Choroid plexus epithelial cell (primary cell): Measurements from ENCODE around the gene SH3RF2.
A peak's percentile ranks its signal among the peaks of the same experiment; 100 is the strongest.

Experiments
- DNase-seq: peaks from one replicate; pipeline ENCODE4 v3.0.0-alpha.2; 2010; ENCODE audit warnings: low read depth
- H3K4me3 ChIP-seq: 2 replicates; pipeline ENCODE4 v1.5.1; 2011; ENCODE audit warnings: low read depth, mild to moderate bottlenecking, control low read depth, low read length, moderate library complexity
- CTCF ChIP-seq: conservative IDR thresholded peaks from 2 replicates; pipeline ENCODE4 v1.5.1; 2011; ENCODE audit warnings: low read depth, mild to moderate bottlenecking, control low read depth, inconsistent platforms, low read length, moderate library complexity

The SH3RF2 gene

GRCh38 chr5:146050086-146050485 lies 113.7 kb downstream of the SH3RF2 start:
- no peak overlapping the region for H3K4me3 ChIP-seq
- no peak for DNase-seq
- no peak for TF ChIP-seq CTCF

- DNase-seq = peak; percentile 24
- TF ChIP-seq CTCF = no peak
- H3K4me3 ChIP-seq = no peak overlapping the region
These were observed 115.3 kb downstream of the SH3RF2 start for GRCh38 chr5:146051678-146052077.

- TF ChIP-seq CTCF = peak; percentile 65
- DNase-seq = peak; percentile 26
These were observed 116.4 kb downstream of the SH3RF2 start for GRCh38 chr5:146052780-146053179.

GRCh38 chr5:146055432-146055831 lies 119.1 kb downstream of the SH3RF2 start:
- DNase-seq = no peak
- H3K4me3 ChIP-seq = no peak overlapping the region
- no peak for TF ChIP-seq CTCF

More at GRCh38 chr5:146052780-146053179, 116.4 kb downstream of the SH3RF2 start:
- H3K4me3 ChIP-seq = no peak overlapping the region

GRCh38 chr5:146059460-146060220 lies 123.3 kb downstream of the SH3RF2 start:
- peak; percentile 54 for DNase-seq
- H3K4me3 ChIP-seq = no peak overlapping the region
- TF ChIP-seq CTCF = no peak

- no peak overlapping the region for H3K4me3 ChIP-seq
- no peak for TF ChIP-seq CTCF
- DNase-seq = no peak
These were observed 123.8 kb downstream of the SH3RF2 start for GRCh38 chr5:146060221-146060585.

GRCh38 chr5:146066968-146067367 lies 130.6 kb downstream of the SH3RF2 start:
- TF ChIP-seq CTCF = no peak
- no peak for DNase-seq
- no peak overlapping the region for H3K4me3 ChIP-seq
